Left renal pelvis (tissue), 4 donors: ENCODE data around the gene DMRT1. TPM values are rescaled to one million over a fixed set of nuclear protein-coding genes. Genes with fewer than 3 reads are reported as not detected.
A peak's percentile ranks its signal among the peaks of the same experiment; 100 is the strongest.

ENCODE experiments used
- DNase-seq, 4 donors: peaks; one replicate each; pipeline ENCODE4 v3.0.0-alpha.2; 2013; ENCODE audit warnings: low read depth in 4 of 4, low spot score in 3 of 4
- polyA plus RNA-seq, 4 donors: library from polyadenylated mRNA; unstranded; fragments of 120-200 nt; gene quantifications; one replicate each; pipeline ENCODE4 v1.2.1, GENCODE V29; 2013; ENCODE audit not compliant: insufficient read length in 4 of 4

The DMRT1 gene
- polyA plus RNA-seq, 4 donors = not detected

DNA sequence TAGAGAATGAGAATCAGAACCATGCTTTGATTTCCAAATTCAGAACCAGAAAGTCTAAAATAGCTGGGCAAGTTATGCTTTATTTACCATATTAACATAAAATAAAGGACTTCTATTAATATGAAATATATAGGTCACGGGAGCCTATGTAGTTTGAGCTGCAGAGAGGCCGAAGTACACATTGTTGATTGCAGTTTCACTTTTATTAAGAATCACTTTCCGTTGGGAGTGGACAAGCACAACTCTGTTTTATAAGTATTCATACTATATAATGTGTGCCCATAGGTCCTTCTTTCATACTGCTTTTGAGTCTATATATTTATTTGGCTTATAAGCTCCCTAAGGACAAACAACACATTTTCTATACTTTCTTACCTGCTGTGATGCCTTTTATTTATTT, 76.2 kb downstream of the DMRT1 start:
- DNase-seq = no peak

DNA sequence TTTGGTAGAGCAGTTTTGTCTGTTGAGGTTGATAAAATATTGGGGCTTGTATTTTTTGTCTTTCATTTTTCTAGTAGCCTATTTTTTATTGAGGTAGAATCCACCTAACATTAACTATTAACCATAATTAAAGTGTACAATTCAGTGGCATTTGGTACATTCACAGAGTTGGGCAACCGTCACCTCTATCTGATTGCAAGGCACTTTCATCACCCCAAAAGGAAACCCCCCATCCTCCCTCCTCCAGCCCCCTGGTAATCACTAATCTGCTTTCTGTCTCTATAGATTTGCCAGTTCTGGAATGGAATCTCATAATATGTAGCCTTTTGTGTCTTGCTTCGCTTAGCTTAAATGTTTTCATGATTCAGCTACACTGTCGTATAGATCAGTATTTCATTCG, 79.4 kb downstream of the DMRT1 start:
- no peak for DNase-seq

DNA sequence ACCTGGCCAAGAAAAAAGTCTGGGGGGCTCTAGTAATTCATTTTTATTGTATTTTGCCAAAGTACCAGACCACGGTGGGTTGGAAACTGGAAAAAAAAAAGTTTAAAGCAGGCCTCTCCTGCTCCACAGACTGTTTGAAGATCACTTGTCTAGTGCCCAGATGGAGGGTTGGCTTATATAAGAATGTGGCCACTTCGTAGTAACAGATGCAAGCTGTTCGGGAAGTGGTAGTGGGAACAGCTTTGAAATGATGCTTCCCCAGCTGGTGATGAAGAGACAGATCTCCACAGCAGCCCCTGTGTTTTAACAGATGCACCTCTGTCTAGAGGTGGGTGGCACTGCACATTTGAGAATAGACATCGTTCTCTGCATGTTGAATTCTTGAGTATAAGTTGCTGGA, 80.7 kb downstream of the DMRT1 start:
- no peak for DNase-seq

DNA sequence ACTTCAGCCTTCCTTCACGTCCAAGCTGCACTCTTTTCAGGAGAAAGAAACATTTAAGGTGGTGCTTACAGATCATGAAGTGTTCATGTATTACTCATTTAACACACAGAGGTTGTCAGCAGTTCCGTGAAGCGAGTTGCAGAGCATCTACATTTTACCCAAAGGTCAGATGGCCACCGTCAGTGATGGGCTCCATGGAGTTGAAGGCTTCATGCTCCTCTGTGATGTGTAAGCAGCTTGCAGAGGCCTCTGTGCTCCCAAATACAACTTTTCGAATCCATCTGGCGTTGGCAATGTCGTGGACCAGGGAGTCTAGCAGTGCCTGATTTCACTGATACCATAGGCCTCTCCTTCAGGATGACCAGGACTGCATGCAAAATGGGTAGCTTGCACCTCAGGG, 81.2 kb downstream of the DMRT1 start:
- DNase-seq = no peak

DNA sequence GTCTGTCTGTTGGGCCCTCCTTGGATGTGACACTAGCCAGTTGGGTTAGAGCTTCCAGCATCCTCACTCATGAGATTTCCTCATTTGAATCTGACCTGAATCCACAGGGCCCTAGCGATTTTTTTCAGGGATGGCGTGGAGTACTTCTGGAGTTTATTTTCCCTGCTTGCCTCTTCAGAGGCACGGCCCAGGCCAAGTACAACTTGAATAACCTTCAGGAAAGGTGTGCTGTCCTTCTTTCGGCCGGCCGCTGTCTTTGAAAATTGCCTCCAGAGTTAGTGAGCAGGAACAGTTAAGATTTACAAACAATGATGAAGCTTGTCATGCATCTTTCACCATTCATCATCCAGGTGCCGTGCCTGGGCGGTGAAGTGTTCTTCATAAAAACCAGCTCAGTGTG, 85.5 kb downstream of the DMRT1 start:
- DNase-seq = no peak

DNA sequence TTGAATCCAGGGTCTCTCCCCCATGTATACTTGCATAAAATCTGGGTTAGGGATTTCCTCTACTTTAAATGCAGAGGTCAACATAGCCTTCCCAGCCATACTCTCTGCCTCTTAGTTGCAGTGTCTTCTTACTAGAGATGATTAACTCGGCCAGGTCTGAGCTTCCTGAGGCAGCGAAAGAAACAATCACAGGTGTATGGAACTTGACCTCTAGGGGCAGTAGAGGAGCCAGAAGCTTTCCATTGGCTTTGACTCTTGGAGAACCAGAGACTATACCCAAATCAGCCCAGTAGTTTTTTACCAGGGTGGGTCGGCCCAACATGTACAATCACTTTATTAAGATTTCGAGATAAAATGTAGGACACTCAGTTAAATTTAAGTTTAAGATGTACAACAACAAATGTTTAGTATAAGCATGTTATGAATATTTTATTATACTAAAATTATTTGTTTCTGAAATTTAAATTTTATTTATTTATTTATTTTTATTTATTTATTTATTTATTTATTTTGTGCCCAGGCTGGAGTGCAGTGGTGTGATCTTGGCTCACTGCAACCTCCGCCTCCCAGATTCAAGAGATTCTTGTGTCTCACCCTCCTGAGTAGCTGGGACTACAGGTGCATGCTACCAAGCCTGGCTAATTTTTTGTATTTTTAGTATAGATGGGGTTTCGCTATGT, 87.0 kb downstream of the DMRT1 start:
- DNase-seq = peak in 2 of 4 donors; percentile 18 to 39

DNA sequence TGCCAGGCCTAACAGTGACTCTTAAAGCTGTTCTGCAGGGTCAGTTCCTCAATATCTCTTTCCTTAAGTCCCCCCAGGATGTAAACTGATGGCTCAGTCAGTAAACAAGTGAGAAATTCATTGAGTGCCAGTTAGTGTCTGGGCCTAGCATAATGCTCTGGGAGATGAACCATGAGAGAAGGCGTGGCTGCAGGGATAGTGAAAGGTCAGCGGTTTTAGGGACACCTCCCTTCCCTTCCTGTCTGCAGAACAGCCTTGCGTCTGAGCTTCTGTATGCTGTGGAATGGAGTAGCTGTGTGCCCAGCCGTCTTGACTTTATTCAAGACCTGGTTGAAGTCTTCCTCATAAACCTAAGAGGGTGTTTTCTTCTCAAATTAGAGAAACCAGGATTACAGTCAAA, 88.2 kb downstream of the DMRT1 start:
- no peak for DNase-seq

DNA sequence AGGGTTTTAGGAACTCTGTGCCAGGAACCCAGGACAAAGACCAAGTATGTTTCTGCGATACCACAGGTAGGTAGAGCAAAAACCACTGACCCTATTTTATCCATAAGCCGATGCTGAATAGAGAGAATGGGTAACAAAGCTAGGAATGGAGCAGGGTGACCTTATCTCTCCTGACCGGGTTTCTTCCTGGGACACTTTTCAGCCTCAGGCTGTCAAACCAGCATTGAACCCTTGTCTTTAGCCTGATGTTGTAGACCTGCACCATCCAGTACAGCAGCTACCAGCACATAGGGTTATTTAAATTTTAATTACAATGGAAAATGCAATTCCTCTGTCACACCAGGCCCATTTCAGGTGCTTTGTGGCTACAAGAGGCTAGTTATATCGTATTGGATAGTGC, 91.9 kb downstream of the DMRT1 start:
- no peak for DNase-seq

DNA sequence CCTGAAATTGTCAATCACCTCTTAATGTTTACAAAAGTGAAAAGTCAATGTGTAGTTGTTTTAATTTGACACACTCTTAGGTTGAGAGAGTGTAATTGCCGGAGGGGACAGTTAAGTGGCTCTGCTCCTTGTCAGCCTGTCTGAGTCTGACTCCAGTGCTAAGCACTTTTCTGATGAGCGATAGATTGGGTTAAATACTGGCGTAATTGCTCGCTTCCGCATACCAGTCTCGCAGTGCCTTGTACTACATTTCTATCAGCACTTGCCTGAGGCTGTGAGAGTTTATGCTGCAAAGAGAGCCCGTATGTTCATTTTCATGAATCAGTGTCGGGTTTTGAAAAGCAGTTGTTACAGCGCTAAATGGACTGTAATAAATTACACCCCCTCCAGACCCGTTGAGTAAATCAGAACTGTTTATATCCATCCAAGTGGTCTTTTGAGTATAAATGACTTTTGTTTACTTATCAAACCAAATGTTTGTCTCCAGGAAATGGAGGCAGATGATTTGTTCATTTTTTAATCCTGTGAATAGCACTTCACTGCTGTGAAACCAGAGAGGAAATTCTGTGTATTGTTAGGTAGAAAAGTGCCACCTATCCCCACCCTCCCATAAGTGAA, 94.0 kb downstream of the DMRT1 start:
- DNase-seq = no peak

DNA sequence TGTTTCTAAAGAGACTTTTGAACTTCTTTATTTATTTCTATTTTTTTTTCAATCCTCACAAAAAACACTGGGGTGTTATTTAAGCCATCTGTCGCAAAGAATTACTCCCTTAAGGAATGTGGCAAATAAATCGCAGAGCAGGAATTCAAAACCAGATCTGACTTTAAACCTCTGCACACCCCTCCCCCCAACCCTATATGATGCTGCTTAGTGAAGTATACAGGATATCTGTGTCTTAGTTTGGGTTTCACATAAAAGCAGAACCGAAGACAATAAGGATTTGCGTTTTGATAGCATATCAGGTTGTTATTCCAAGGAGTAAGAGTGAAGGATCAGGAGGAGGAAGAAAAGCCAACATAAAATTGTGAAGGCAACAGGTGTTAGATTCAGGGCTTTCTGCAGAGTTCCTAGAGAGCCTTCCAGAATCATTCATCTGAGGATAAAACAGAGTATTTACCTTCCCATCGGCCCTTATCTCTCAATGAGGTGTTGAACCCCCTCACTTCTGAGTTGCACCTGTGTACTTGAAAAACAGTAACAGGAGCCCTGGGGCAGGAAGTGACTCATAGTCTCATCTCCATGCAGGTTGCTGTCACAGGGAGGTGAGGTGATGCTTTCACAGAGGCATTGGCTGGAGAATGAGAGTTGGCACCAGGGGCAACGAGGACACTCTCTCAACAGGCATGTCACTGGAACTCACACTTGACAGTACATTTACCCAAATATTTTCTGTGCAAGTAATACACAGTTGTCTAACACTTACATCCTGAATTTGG, 101.5 kb downstream of the DMRT1 start:
- no peak for DNase-seq

DNA sequence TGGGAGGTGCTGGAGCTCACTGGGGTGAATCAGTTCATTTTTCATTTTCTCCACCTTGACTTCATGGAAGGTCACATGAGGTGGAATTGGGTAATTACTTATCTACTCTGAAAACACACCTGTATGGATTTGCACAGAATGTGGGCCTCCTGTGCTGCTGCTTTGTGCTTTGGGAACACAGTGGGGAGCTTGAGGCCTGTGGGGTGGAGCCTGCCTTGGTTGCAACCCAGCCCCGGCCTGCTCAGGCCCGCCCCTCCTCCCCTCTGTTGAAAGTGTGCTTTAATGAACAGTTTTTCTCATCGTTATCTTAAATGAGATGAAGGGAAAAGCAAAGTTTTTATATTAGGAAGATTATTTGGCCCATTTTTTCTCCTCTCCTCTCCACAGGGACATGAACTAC, 106.5 kb downstream of the DMRT1 start:
- DNase-seq = no peak

DNA sequence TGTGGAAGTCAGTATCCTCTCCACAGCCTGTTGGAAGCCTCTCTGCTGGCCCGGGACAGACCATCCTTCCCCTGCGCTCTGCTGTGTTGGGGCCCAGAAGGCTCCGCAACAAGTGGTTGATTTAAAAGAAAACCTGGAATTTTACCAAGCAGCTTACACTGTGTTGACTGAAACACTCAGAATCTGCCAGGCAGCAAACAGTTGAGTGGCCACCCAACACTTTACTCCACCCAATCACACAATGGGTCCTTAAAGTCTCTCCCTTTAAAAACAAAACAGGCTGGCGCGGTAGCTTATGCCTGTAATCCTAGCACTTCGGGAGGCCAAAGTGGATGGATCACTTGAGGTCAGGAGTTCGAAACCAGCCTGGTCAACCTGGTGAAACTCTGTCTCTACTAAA, 107.0 kb downstream of the DMRT1 start:
- no peak for DNase-seq

DNA sequence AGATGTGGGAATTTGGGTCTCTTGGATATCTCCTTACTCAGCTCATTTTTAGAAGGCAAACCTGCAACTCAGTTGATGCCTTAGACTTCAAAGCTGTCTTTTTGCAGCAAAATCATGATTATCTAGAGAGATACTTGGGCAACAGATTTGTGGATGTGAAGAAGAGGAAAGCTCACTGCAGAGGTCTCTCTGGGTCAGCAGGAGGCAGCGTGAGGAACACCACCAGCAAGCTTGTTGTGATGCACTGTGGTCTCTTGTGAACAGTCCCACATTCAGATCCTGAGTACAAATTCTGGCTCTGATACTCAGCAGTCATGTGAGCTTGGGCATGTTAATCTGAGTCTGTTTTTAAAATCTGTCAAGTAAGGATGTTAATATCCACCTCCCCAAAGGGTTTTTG, 108.6 kb downstream of the DMRT1 start:
- no peak for DNase-seq

DNA sequence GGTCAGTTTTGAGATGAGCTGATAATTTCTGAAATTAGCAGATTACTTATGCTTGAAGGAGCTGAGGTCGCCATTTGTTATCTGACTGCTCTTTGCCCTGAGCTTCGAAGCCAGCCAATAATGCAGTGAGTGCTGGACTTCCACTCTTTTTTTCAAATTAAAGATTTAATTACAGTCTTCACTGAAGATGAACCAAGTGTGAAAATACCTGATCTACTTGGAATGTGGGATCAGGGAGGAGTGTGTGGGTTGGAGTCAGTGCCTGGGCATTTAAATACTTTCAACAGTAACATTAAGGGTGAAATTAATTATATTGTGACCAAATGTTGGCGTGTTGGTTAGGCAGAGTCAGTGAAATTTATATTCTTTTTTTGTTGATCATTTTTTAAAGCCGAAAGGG, 111.0 kb downstream of the DMRT1 start:
- no peak for DNase-seq

DNA sequence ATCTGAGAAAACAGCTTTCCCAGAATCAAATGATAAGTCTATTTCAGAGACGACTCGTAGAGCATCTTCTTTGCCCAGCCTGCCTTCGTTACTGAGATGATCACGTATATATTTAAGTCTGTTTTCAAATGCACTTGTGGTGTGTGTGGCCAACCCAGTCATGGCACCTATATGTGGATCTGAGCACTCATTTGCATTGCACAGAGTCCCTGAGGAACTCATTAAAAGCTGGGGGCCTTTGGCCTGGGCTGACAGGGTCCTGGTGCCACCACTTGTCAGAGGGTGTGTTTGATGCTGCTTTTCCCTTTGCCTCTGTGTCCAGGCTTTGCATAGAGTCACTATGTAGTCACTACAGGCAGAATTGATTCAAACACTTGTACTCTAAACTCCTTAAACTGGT, 117.6 kb downstream of the DMRT1 start:
- DNase-seq = no peak

DNA sequence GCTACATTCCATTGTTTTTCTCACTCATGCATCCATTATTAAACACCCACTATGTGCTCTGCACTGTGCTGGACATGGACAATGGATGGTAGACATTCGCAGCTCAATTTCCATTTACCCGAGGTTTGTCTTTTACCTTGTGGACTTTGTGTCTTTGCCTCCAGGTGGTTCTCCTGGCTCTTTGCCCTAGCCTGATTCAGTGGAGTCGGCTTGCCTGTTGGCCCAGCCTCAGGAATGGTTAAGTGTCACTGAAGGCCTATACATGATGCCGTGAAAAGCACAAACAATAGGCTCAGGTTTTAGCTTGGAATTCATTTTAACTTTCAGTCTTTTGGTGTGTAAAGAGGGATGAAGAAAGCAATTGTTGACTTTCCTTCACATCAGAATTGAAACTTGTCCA, 118.4 kb downstream of the DMRT1 start:
- no peak for DNase-seq

DNA sequence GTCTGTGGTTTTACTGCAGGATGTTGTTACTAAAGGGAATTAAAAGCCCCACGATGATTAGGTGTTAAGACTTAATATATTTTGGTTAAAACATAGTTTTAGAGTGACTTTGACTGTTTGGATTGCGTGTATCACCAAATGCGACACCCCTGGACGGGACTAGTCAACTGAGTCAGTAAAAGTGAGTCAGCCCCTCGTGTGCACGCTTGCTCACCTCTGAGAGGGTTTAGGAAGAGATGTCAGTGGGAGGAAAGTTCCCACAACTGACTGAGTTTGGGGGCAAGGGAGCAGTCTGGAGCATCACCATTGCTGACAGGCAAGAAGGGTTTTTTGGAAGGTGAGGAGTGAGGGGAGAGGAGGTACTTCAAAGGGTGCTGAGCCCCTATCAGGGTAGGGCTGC, 120.5 kb downstream of the DMRT1 start:
- no peak for DNase-seq

DNA sequence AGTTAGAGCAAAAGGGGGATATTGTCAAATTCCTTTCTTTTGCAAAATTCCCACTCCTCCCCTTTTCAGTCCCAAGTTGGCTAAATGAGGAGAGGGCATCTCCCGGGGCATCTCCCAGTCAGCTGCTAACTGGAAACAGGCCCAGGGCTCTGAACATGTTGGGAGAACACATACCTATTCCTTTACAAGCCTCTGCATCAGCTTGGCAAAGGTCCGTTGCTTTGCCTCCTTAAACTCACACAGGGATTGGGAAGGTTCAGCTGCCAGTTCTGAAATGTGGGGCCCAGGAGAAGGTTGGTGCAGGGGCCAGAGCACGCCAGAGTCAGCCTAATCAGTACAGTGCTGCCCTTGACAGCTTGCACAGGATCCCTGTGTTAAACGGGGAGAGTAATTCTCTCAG, 124.0 kb downstream of the DMRT1 start:
- DNase-seq = no peak

DNA sequence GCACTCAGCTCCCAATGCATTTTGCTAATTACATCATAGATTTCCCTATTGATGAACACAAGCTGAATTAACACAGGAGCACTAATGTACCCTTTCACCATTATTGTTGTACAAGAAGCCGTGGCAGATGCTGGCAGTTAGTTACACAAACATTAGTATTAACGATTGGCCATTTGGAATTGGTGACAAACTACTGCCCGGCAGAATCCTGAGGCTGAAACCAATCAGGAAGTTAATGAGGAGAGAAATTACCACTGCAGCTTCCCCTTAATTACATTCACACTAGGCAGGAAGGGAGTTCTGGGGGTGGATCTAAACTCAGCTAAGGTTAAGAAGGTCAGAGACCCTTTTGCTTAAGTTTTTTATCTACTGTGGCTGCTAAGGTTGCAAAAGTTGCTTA, 125.4 kb downstream of the DMRT1 start:
- no peak for DNase-seq

DNA sequence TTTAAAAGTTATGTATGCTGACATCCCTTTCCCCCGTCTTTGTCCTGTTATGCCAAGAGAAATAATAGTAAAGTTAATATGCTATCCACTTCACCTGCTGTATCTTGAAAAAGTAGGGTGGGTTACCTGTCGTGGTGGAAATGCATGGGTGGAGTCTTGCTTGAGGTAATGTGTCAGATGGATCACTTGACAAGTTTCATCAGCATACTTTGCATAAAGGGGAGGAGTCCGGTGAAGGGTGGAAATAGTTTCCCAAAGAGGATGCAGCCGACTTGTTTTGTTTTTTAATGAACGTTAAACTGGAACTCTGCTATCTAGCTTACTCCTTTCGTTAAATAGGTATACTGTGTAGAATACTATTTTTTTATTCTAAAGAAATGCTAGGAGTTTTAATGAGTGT, 125.9 kb downstream of the DMRT1 start:
- no peak for DNase-seq

DNA sequence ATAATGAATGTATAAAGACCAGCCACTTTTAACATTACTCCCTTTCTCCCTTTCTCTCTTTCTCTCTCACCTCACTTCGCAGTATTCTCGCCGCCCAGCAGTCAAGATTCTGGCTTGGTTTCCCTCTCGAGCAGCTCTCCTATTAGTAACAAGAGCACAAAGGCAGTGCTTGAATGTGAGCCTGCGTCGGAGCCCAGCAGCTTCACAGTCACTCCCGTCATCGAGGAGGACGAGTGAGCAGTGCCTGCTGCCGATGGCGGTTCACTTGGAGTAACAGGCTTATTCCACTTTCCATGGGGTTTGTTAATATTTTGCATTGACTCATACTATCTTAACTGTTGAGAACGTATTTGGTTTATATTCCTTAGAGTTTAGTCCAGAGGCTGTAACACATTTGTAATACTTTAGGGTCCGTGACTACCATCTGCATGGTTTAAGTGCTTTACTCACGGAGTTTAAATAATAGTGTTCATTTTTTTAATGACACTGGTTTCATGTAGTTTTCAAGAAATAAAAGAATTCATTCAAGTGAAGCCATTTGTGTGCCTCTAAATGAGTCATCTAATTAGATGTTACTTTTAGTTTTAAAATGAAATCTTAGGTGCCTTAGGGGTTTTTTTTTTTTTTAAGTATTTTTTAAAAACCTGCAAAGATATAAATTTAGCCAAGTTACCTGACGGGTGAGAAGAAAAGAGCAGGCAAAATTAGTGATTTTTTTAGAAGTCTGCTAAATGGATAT, 126.6 kb downstream of the DMRT1 start:
- DNase-seq = no peak
